Calu3 (cell line): ENCODE measurements around the gene DLL4. TPM values are rescaled to one million over a fixed set of nuclear protein-coding genes. Genes with fewer than 3 reads are reported as not detected.

Source experiments
- BruUV-seq: library from RNA; stranded (reverse); fragments of 400-500 nt; replicated peaks from 2 replicates; lab custom pipeline; 2021; lab: Mats Ljungman, UMichigan
- CTCF ChIA-PET: fragments of 300-600 bp; sonication (Branson Sonifier 250); formaldehyde crosslinking; loops from one replicate; lab custom pipeline; 2022; ENCODE audit warnings: antibody characterized with exemption; lab: Charles Lee
- DNase-seq: peaks from one replicate; pipeline ENCODE4 v3.0.0; 2022
- H3K27ac Mint-ChIP-seq: one replicate; pipeline ENCODE4 v1.8.0; 2022; ENCODE audit warnings: mixed read lengths; ENCODE audit not compliant: unreplicated experiment
- H3K27me3 Mint-ChIP-seq: one replicate; pipeline ENCODE4 v1.8.0; 2022; ENCODE audit warnings: mixed read lengths; ENCODE audit not compliant: unreplicated experiment
- H3K36me3 Mint-ChIP-seq: one replicate; pipeline ENCODE4 v1.8.0; 2022; ENCODE audit warnings: mild to moderate bottlenecking, moderate library complexity, mixed read lengths; ENCODE audit not compliant: insufficient read depth, unreplicated experiment
- H3K4me1 Mint-ChIP-seq: one replicate; pipeline ENCODE4 v1.8.0; 2022; ENCODE audit warnings: mild to moderate bottlenecking, low read depth, mixed read lengths; ENCODE audit not compliant: unreplicated experiment
- H3K4me3 Mint-ChIP-seq: one replicate; pipeline ENCODE4 v1.8.0; 2022; ENCODE audit warnings: mild to moderate bottlenecking, low read depth, moderate library complexity, mixed read lengths; ENCODE audit not compliant: unreplicated experiment
- H3K9me3 Mint-ChIP-seq: one replicate; pipeline ENCODE4 v1.8.0; 2022; ENCODE audit warnings: low read depth, mixed read lengths; ENCODE audit not compliant: unreplicated experiment
- CTCF ChIP-seq: fragments of 200-600 bp; IDR thresholded peaks from one replicate; pipeline ENCODE4 v1.8.0; 2022; ENCODE audit warnings: antibody characterized with exemption; ENCODE audit not compliant: unreplicated experiment
- intact Hi-C: fragments of 100-400 bp; cut with micrococcal nuclease; formaldehyde crosslinking; loops from one replicate; pipeline ENCODE4 v1.10.0; 2022; ENCODE audit not compliant: unreplicated experiment
- total RNA-seq: library from RNA; stranded (reverse); gene quantifications from 2 replicates; pipeline ENCODE4 v1.2.3, GENCODE V29; 2022

Gene DLL4
- total RNA-seq, 1 experiment from 2014 or later, result not detected

- no peak overlapping the region for H3K27ac Mint-ChIP-seq
- DNase-seq, result no peak
- no peak for TF ChIP-seq CTCF
- BruUV-seq, result no TSS peak
- H3K36me3 Mint-ChIP-seq, result peaks cover 35% of the 10 kb centered on the region
- H3K27me3 Mint-ChIP-seq, result no peaks in the 10 kb centered on the region
- H3K9me3 Mint-ChIP-seq, result no peaks in the 10 kb centered on the region
- peaks cover 13% of the 10 kb centered on the region for H3K4me1 Mint-ChIP-seq
- intact Hi-C loops, result no loop called here
- H3K4me3 Mint-ChIP-seq, result peak overlapping the region; percentile 52
- CTCF ChIA-PET, result no interaction called here
Observed at GRCh38 chr15:40956541-40956982, 27.4 kb downstream of the DLL4 start.

GRCh38 chr15:40957041-40957555, 28.0 kb downstream of the DLL4 start:
- intact Hi-C loops, result no loop called here
- Mint-ChIP-seq H3K4me1 (peaks cover 13% of the 10 kb centered on the region), H3K27me3 (no peaks in the 10 kb centered on the region), H3K36me3 (peaks cover 35% of the 10 kb centered on the region), H3K27ac (no peak overlapping the region), H3K4me3 (no peak overlapping the region), H3K9me3 (no peaks in the 10 kb centered on the region)
- no TSS peak for BruUV-seq
- CTCF ChIA-PET, result no interaction called here
- no peak for DNase-seq
- TF ChIP-seq CTCF, result no peak

- DNase-seq, result no peak
- H3K36me3 Mint-ChIP-seq, result peaks cover 33% of the 10 kb centered on the region
- BruUV-seq, result no TSS peak
- H3K4me1 Mint-ChIP-seq, result peaks cover 13% of the 10 kb centered on the region
- H3K9me3 Mint-ChIP-seq, result no peaks in the 10 kb centered on the region
- CTCF ChIA-PET, result no interaction called here
- no peaks in the 10 kb centered on the region for H3K27me3 Mint-ChIP-seq
- no peak for TF ChIP-seq CTCF
- H3K27ac Mint-ChIP-seq, result peak overlapping the region; percentile 8
- intact Hi-C loops, result no loop called here
- H3K4me3 Mint-ChIP-seq, result no peak overlapping the region
Observed at GRCh38 chr15:40957581-40958051, 28.5 kb downstream of the DLL4 start.

- Mint-ChIP-seq H3K27me3 (no peaks in the 10 kb centered on the region), H3K27ac (peak overlapping the region; percentile 8), H3K9me3 (no peaks in the 10 kb centered on the region), H3K36me3 (peaks cover 28% of the 10 kb centered on the region), H3K4me3 (no peak overlapping the region), H3K4me1 (peaks cover 13% of the 10 kb centered on the region)
- DNase-seq, result no peak
- intact Hi-C loops, result no loop called here
- CTCF ChIA-PET, result no interaction called here
- TF ChIP-seq CTCF, result no peak
- BruUV-seq, result no TSS peak
Observed at GRCh38 chr15:40958146-40958545, 29.0 kb downstream of the DLL4 start.
